Measurements from ENCODE around the gene ACP6.

GRCh38 chr1:147613506-147613905, 56.8 kb downstream of the ACP6 start:
- TF ChIP-seq, protein P1, sequence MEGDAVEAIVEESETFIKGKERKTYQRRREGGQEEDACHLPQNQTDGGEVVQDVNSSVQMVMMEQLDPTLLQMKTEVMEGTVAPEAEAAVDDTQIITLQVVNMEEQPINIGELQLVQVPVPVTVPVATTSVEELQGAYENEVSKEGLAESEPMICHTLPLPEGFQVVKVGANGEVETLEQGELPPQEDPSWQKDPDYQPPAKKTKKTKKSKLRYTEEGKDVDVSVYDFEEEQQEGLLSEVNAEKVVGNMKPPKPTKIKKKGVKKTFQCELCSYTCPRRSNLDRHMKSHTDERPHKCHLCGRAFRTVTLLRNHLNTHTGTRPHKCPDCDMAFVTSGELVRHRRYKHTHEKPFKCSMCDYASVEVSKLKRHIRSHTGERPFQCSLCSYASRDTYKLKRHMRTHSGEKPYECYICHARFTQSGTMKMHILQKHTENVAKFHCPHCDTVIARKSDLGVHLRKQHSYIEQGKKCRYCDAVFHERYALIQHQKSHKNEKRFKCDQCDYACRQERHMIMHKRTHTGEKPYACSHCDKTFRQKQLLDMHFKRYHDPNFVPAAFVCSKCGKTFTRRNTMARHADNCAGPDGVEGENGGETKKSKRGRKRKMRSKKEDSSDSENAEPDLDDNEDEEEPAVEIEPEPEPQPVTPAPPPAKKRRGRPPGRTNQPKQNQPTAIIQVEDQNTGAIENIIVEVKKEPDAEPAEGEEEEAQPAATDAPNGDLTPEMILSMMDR (conservative IDR thresholded peaks at IDR 0.05 in 1 of 2, IDR thresholded peaks at IDR 0.05 in 1 of 2; ENCODE audit: extremely low read depth in 1 of 2, insufficient read depth in 1 of 2, low read depth in 1 of 2, low read length in 2 of 2), result no peak
- no peak for TF ChIP-seq EZH2 (IDR thresholded peaks at IDR 0.05; ENCODE audit: borderline replicate concordance, low read length)
